K562 (cell line): ENCODE results near the gene EFHC2. TPM values are rescaled to one million over a fixed set of nuclear protein-coding genes. Genes with fewer than 3 reads are reported as not detected.

Experiments
- ATAC-seq: fragments of 200-7000 bp; cut with Tn5 transposase; 3 replicates; pipeline ENCODE4 v1.9.1; 2020; ENCODE audit warnings: moderate library complexity
- BruUV-seq: library from RNA; stranded (reverse); fragments of 400-500 nt; replicated peaks from 2 replicates; lab custom pipeline; 2021; lab: Mats Ljungman, UMichigan
- CTCF ChIA-PET: fragments of 300-600 bp; formaldehyde crosslinking; extraction: SDS; loops from one replicate; lab custom pipeline; 2021; ENCODE audit warnings: low intra/inter-chr PET ratio; lab: Yijun Ruan, JAX
- POLR2A ChIA-PET: fragments of 300-600, 350-650 bp; sonication (Branson Sonifier 250); formaldehyde crosslinking; extraction: SDS; loops from one replicate; lab custom pipeline; 2021; ENCODE audit warnings: antibody characterized with exemption, inconsistent platforms; lab: Yijun Ruan, JAX
- DNase-seq, 4 experiments: peaks; one replicate each; pipeline versions ENCODE4 v3.0.0 to v3.0.0-alpha.2; 2011 to 2018; ENCODE audit warnings: low spot score in 3 of 4, mixed read lengths in 3 of 4; ENCODE audit errors: extremely low read depth in 1 of 4
- FAIRE-seq: peaks from 2 replicates; lab custom pipeline; 2011; peaks lifted over from hg19 to GRCh38; lab: Jason Lieb, UNC
- H2AFZ ChIP-seq: 2 replicates; pipeline ENCODE4 v1.6.0; 2011; ENCODE audit warnings: low read depth, low read length, control low read depth, inconsistent platforms
- H3K27ac ChIP-seq: fragments of 200-600 bp; 3 replicates; pipeline ENCODE4 v1.8.0; 2011; ENCODE audit warnings: low read depth, mild to moderate bottlenecking, control low read depth, inconsistent platforms, low read length, moderate library complexity, mixed read lengths; ENCODE audit errors: extremely low read depth
- H3K27me3 ChIP-seq, 2 experiments: fragments of 300-600 bp in 1 of 2; 2 replicates in 1 of 2; 3 replicates in 1 of 2; pipeline versions ENCODE4 v1.6.0 to v1.8.0; 2011; ENCODE audit warnings: inconsistent platforms in 2 of 2, low read length in 2 of 2, mild to moderate bottlenecking in 1 of 2, mixed read lengths in 1 of 2, moderate library complexity in 1 of 2; ENCODE audit not compliant: control insufficient read depth in 2 of 2, insufficient read depth in 2 of 2
- H3K36me3 ChIP-seq: fragments of 300-600 bp; 3 replicates; pipeline ENCODE4 v1.8.0; 2011; ENCODE audit warnings: mild to moderate bottlenecking, low read length, inconsistent platforms; ENCODE audit not compliant: control insufficient read depth, insufficient read depth
- H3K4me1 ChIP-seq, 2 experiments: fragments of 200-600 bp in 1 of 2; replicated peaks in 1 of 2; 2 replicates in 1 of 2; 3 replicates in 1 of 2; pipeline versions ENCODE4 v1.5.1 to v1.8.0; 2011; ENCODE audit warnings: inconsistent platforms in 2 of 2, low read length in 2 of 2, mild to moderate bottlenecking in 1 of 2, mixed read lengths in 1 of 2, moderate library complexity in 1 of 2; ENCODE audit not compliant: control insufficient read depth in 2 of 2, insufficient read depth in 2 of 2
- H3K4me2 ChIP-seq: 2 replicates; pipeline ENCODE4 v1.6.1; 2011; ENCODE audit warnings: low read length, control low read depth, inconsistent platforms, mixed read lengths; ENCODE audit not compliant: insufficient read depth
- H3K4me3 ChIP-seq: fragments of 200-600 bp; sonication (generic), shearing (Covaris generic); 2 replicates; pipeline ENCODE4 v1.5.1; 2016; ENCODE audit warnings: control low read depth, inconsistent platforms
- H3K79me2 ChIP-seq: fragments of 200-600 bp; 3 replicates; pipeline ENCODE4 v1.8.0; 2011; ENCODE audit warnings: low read length, inconsistent platforms; ENCODE audit not compliant: control insufficient read depth, insufficient read depth
- H3K9ac ChIP-seq, 2 experiments: 2 replicates each; pipeline versions ENCODE4 v1.6.0 to v1.6.1; 2011; ENCODE audit warnings: low read depth in 2 of 2, low read length in 2 of 2, control low read depth in 1 of 2, inconsistent platforms in 1 of 2, mild to moderate bottlenecking in 1 of 2, mixed read lengths in 1 of 2; ENCODE audit not compliant: insufficient read depth in 1 of 2
- H3K9me1 ChIP-seq: one replicate; pipeline ENCODE4 v1.6.0; 2011; ENCODE audit warnings: inconsistent platforms, mild to moderate bottlenecking, low read length, moderate library complexity; ENCODE audit not compliant: control insufficient read depth, insufficient read depth
- H3K9me3 ChIP-seq: replicated peaks from 2 replicates; pipeline ENCODE4 v1.5.1; 2011; ENCODE audit warnings: low read depth, low read length, inconsistent platforms; ENCODE audit not compliant: control insufficient read depth, insufficient read depth
- H4K20me1 ChIP-seq: replicated peaks from 2 replicates; pipeline ENCODE4 v1.6.1; 2011; ENCODE audit warnings: low read length, inconsistent platforms, mixed read lengths; ENCODE audit not compliant: control insufficient read depth, insufficient read depth
- ARID3B ChIP-seq: fragments of 250-450 bp; sonication (Bioruptor Pico); IDR thresholded peaks from 2 replicates; pipeline ENCODE4 v1.4.0; 2020; ENCODE audit warnings: borderline replicate concordance
- BRD9 ChIP-seq: fragments of 450-650 bp; IDR thresholded peaks from 2 replicates; pipeline ENCODE4 v1.6.1; 2018; ENCODE audit warnings: low read depth; ENCODE audit not compliant: partially characterized antibody
- CREB3L1 ChIP-seq: fragments of 450-650 bp; IDR thresholded peaks from 2 replicates; pipeline ENCODE4 v1.6.1; 2014; ENCODE audit warnings: low read depth, mild to moderate bottlenecking, moderate library complexity, borderline replicate concordance
- DPF2 ChIP-seq: fragments of 450-650 bp; IDR thresholded peaks from 2 replicates; pipeline ENCODE4 v1.6.1; 2016
- KAT7 ChIP-seq: sonication (generic); formaldehyde crosslinking; IDR thresholded peaks from 2 replicates; pipeline ENCODE4 v1.8.0; 2022; ENCODE audit warnings: missing genetic modification reagents, mild to moderate bottlenecking, borderline replicate concordance
- KLF1 ChIP-seq: fragments of 450-650 bp; IDR thresholded peaks from 2 replicates; pipeline ENCODE4 v1.6.1; 2016; ENCODE audit warnings: missing genetic modification characterization, missing compliant biosample characterization
- KLF13 ChIP-seq: fragments of 450-650 bp; IDR thresholded peaks from 2 replicates; pipeline ENCODE4 v1.6.1; 2016; ENCODE audit warnings: missing genetic modification characterization, low read depth, mild to moderate bottlenecking, missing compliant biosample characterization, moderate library complexity, borderline replicate concordance
- L3MBTL2 ChIP-seq: fragments of 450-650 bp; IDR thresholded peaks from 2 replicates; pipeline ENCODE4 v1.6.1; 2016; ENCODE audit warnings: mild to moderate bottlenecking, moderate library complexity
- MEIS2 ChIP-seq: fragments of 450-650 bp; IDR thresholded peaks from 2 replicates; pipeline ENCODE4 v1.6.1; 2014; ENCODE audit warnings: mild to moderate bottlenecking; ENCODE audit not compliant: partially characterized antibody
- MTF1 ChIP-seq: fragments of 250-450 bp; sonication (Bioruptor Pico); IDR thresholded peaks from 2 replicates; pipeline ENCODE4 v1.9.0; 2021; ENCODE audit warnings: moderate library complexity, mild to moderate bottlenecking, inconsistent platforms, borderline replicate concordance
- NRF1 ChIP-seq, 2 experiments: fragments of 450-650 bp; IDR thresholded peaks in 1 of 2; conservative IDR thresholded peaks in 1 of 2; 2 replicates each; pipeline ENCODE4 v1.6.1; 2014; ENCODE audit warnings: mild to moderate bottlenecking in 2 of 2
- POLR2AphosphoS5 ChIP-seq: IDR thresholded peaks from 2 replicates; pipeline ENCODE4 v1.6.1; 2011; ENCODE audit warnings: mild to moderate bottlenecking, low read depth, low read length, moderate library complexity; ENCODE audit not compliant: control insufficient read depth, insufficient read depth
- RBM22 ChIP-seq: fragments of 200-400 bp; formaldehyde crosslinking; IDR thresholded peaks from 2 replicates; pipeline ENCODE4 v1.6.1; 2018; ENCODE audit warnings: low read length, low read depth; ENCODE audit not compliant: poor library complexity, severe bottlenecking
- TFAM ChIP-seq: fragments of 250-450 bp; sonication (Bioruptor Pico); conservative IDR thresholded peaks from 2 replicates; pipeline ENCODE4 v1.5.0; 2021; ENCODE audit warnings: mild to moderate bottlenecking, moderate library complexity
- ZBTB43 ChIP-seq: sonication (generic); formaldehyde crosslinking; IDR thresholded peaks from 2 replicates; pipeline ENCODE4 v1.8.0; 2023; ENCODE audit warnings: mild to moderate bottlenecking, missing genetic modification reagents
- ZNF280B ChIP-seq: fragments of 250-450 bp; sonication (Bioruptor Pico); IDR thresholded peaks from 2 replicates; pipeline ENCODE4 v1.5.1; 2021; ENCODE audit warnings: mild to moderate bottlenecking
- ZZZ3 ChIP-seq: fragments of 450-650 bp; IDR thresholded peaks from 2 replicates; pipeline ENCODE4 v1.6.1; 2016; ENCODE audit warnings: antibody characterized with exemption, mild to moderate bottlenecking, moderate library complexity
- WGBS: fragments of 100-300 bp; shearing (Covaris generic); methylation state at CpG from one replicate; pipeline ENCODE4 v1.1.6; 2016; ENCODE audit warnings: low coverage, mixed read lengths; ENCODE audit not compliant: insufficient coverage; ENCODE audit errors: missing lambda C conversion rate; 5-methylcytosine and 5-hydroxymethylcytosine counted together
- in situ Hi-C: fragments of 300-500 bp; cut with MboI; formaldehyde crosslinking; loops from 4 replicates; pipeline ENCODE4 v1.15.0; 2018; ENCODE audit warnings: inconsistent platforms, mixed read lengths
- intact Hi-C: fragments of 100-400 bp; cut with micrococcal nuclease; formaldehyde crosslinking; loops from 2 replicates; pipeline ENCODE4 v1.14.2; 2022
- polyA plus RNA-seq, 8 experiments: library from polyadenylated mRNA; depleted of rRNA in 4 of 8; stranded (reverse) in 5 of 8; unstranded in 3 of 8; fragments of >200 nt; fragmentation: Nextera tagmentation in 2 of 8; fragmentation: Illumina TruSeq in 1 of 8; extraction: Ambion mirVana in 2 of 8; extraction: Trizol in 1 of 8; gene quantifications; 2 replicates each; pipeline versions ENCODE4 v1.2.1 to v1.2.3, GENCODE V29; 2011 to 2014; ENCODE audit warnings: inconsistent platforms in 1 of 8, missing spikeins in 1 of 8
- total RNA-seq, 7 experiments: library from RNA; depleted of rRNA in 6 of 7; stranded (reverse); fragments of >200 nt in 6 of 7; fragmentation: Illumina TruSeq in 2 of 7; extraction: Trizol in 2 of 7; gene quantifications; 2 replicates each; pipeline versions ENCODE4 v1.2.1 to v1.2.3, GENCODE V29; 2011 to 2021; ENCODE audit warnings: low replicate concordance in 1 of 7

EFHC2 gene
- total and polyA plus RNA-seq, 9 of the 15 experiments (the other 6 are each of a cell fraction or from before 2014, with no cell fraction given) = 1.3 to 8.1 (median 3.0) TPM

- TF ChIP-seq ZBTB43 (no peak), ZZZ3 (no peak), DPF2 (no peak), CREB3L1 (no peak), RBM22 (no peak), L3MBTL2 (no peak)
- TF ChIP-seq, all 486 proteins: peak for 0
Measured at GRCh38 chrX:44218465-44218864, 125.0 kb downstream of the EFHC2 start (continued).

- FAIRE-seq = no peak
- no peak for TF ChIP-seq BRD9
- no peak for TF ChIP-seq POLR2AphosphoS5
- TF ChIP-seq KLF1 = no peak
- no peak for TF ChIP-seq ZNF280B (CRISPR knock-in tag)
- TF ChIP-seq MEIS2 = no peak
- TF ChIP-seq NRF1 (conservative IDR thresholded peaks at IDR 0.05 in 1 of 2, IDR thresholded peaks at IDR 0.05 in 1 of 2) = no peak
- TF ChIP-seq KLF13 = no peak
- no peak for TF ChIP-seq MTF1
- TF ChIP-seq ARID3B (CRISPR knock-in tag) = no peak
- no peak for TF ChIP-seq KAT7 (CRISPR knock-in tag)
- TF ChIP-seq TFAM (CRISPR knock-in tag) = no peak
Measured at GRCh38 chrX:44216171-44216570, 127.3 kb downstream of the EFHC2 start.

More at GRCh38 chrX:44216171-44216570, 127.3 kb downstream of the EFHC2 start:
- Histone ChIP-seq H3K9me1 (no peaks in the 10 kb centered on the region), H3K36me3 (no peaks in the 10 kb centered on the region), H3K4me3 (no peak overlapping the region), H3K9me3 (no peaks in the 10 kb centered on the region), H3K9ac (no peak overlapping the region), H3K4me2 (no peak overlapping the region), H4K20me1 (no peaks in the 10 kb centered on the region), H3K79me2 (no peaks in the 10 kb centered on the region), H3K27me3 (no peaks in the 10 kb centered on the region), H3K4me1 (no peaks in the 10 kb centered on the region), H3K27ac (no peak overlapping the region), H2AFZ (no peak overlapping the region)
- intact Hi-C loops (no loop called here), in situ Hi-C loops (no loop called here)
- no peak for DNase-seq
- 4% methylated on average over 3 of the region's 3 CpGs for WGBS
- POLR2A ChIA-PET = no interaction called here
- CTCF ChIA-PET = no interaction called here
- no TSS peak for BruUV-seq
- no peak for ATAC-seq
